Measurements from ENCODE around the gene UBXN4. TPM values are rescaled to one million over a fixed set of nuclear protein-coding genes. Genes with fewer than 3 reads are reported as not detected.
"Not testable (repeated sequence)": the region's sequence is repeated elsewhere in the genome, so short reads cannot be mapped to it uniquely, and the experiment has no call there.

Gene UBXN4
- total and polyA plus RNA-seq, 2 of the 4 experiments (the other 2 are of a cell fraction), result 48.1 to 49.1 TPM

DNA sequence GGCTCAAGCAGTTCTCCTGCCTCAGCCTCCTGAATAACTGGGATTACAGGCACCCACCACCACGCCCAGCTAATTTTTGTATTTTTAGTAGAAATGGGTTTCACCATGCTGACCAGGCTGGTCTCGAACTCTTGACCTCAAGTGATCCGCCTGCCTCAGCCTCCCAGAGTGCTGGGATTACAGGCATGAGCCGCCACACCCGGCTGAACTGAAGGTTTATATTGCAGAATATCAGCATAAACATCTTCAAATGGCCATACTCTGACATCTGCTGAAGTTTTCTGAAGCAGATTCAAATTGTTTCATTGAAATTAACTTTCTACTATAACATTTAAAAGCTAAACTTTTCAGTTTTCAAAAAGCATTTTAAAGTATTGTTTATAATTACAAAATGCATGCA, 37.6 kb upstream of the UBXN4 start:
- H4K91ac ChIP-seq (ENCODE audit: insufficient read depth, low read depth, low read length); H3K9me1 ChIP-seq (ENCODE audit: insufficient read depth, low read length); H3K9me3 ChIP-seq (ENCODE audit: control insufficient read depth, insufficient read depth, low read length); H2BK15ac ChIP-seq (ENCODE audit: low read depth, low read length); H3K18ac ChIP-seq (ENCODE audit: low read depth, low read length); H3K14ac ChIP-seq (replicated peaks; ENCODE audit: low read depth, low read length); H3K4me2 ChIP-seq (ENCODE audit: low read depth, low read length); H2BK5ac ChIP-seq (ENCODE audit: low read depth, low read length, poor library complexity, severe bottlenecking); H3K27me3 ChIP-seq (ENCODE audit: control insufficient read depth, insufficient read depth, low read length); H2AK9ac ChIP-seq (replicated peaks; ENCODE audit: low read depth, low read length, poor library complexity); H2AK5ac ChIP-seq (ENCODE audit: low read depth, low read length); H3K79me1 ChIP-seq (ENCODE audit: low read depth in 1 of 2, low read length in 2 of 2); in situ Hi-C loops (cut with MboI; ENCODE audit: low sequenced_read_pairs); H2AFZ ChIP-seq (replicated peaks; ENCODE audit: low read length, poor library complexity); H3K23ac ChIP-seq (ENCODE audit: low read depth, low read length); H4K8ac ChIP-seq (ENCODE audit: low read depth in 2 of 2, low read length in 2 of 2); H3K36me3 ChIP-seq (ENCODE audit: control insufficient read depth, insufficient read depth, low read length); ATAC-seq (ENCODE audit: low read depth); H3K9ac ChIP-seq (ENCODE audit: low read depth, low read length); H3K27ac ChIP-seq (ENCODE audit: insufficient read depth, low read length); H3K56ac ChIP-seq (ENCODE audit: extremely low read depth, insufficient read depth, low read length); H4K5ac ChIP-seq (ENCODE audit: low read depth, low read length); H3K4me1 ChIP-seq (ENCODE audit: control insufficient read depth, insufficient read depth, low read length); H2BK120ac ChIP-seq (ENCODE audit: low read depth, low read length); H3K4me3 ChIP-seq (ENCODE audit: insufficient read depth, low read depth, low read length); H4K20me1 ChIP-seq (ENCODE audit: insufficient read depth, low read length); BruUV-seq (replicated peaks); H3K4ac ChIP-seq (ENCODE audit: low read depth, low read length); DNase-seq; H2BK20ac ChIP-seq (ENCODE audit: low read depth, low read length); dilution Hi-C loops (cut with HindIII; ENCODE audit: low sequenced_read_pairs, unreplicated experiment): not testable (repeated sequence)
- ChIA-PET CTCF (interaction anchor here (0.6 kb wide), 1 partner anchor 700 kb away, joined by 3 read pairs; no protein-coding TSS in a partner anchor), POLR2A (ENCODE audit: unreplicated experiment) (interaction anchor here (0.6 kb wide), 1 partner anchor 695 kb away, joined by 7 read pairs; no protein-coding TSS in a partner anchor)
- intact Hi-C loops (cut with micrococcal nuclease), result loop anchor here (10.0 kb wide), 2 partner anchors 129 to 539 kb away; no protein-coding TSS in a partner anchor
- no CpG with 5 or more reads among the region's 5 CpGs for WGBS, 2 experiments (ENCODE audit: extremely low coverage in 2 of 2, insufficient read length in 1 of 2)

Measured in IMR-90 (cell line).